CD4-positive, alpha-beta T cell treated with Interleukin-6 for 4 hours (primary cell): Measurements from ENCODE around the gene NKRF.

Experiments
- DNase-seq: peaks from one replicate; pipeline ENCODE4 v3.0.0-alpha.2; 2020; ENCODE audit warnings: mixed read lengths

Gene NKRF

GRCh38 chrX:119605464-119606279, 552 bp downstream of the NKRF start:
- DNase-seq = peak; percentile 54

GRCh38 chrX:119604766-119605463, 1.3 kb downstream of the NKRF start:
- no peak for DNase-seq

GRCh38 chrX:119602701-119603255, 3.4 kb downstream of the NKRF start:
- DNase-seq = no peak

GRCh38 chrX:119589810-119590209, 16.4 kb downstream of the NKRF start:
- DNase-seq = no peak

GRCh38 chrX:119583431-119584059, 22.7 kb downstream of the NKRF start:
- no peak for DNase-seq

- DNase-seq = no peak
Observed at GRCh38 chrX:119579414-119579813, 26.8 kb downstream of the NKRF start.

- DNase-seq = peak; percentile 91
Observed at GRCh38 chrX:119574394-119575266, 31.6 kb downstream of the NKRF start, which contains the start of gene UBE2A. TSS of gene UBE2A (plus strand) at chrX:119574563. CDS start at chrX:119574712, 149 bp downstream.

- DNase-seq = peak; percentile 24
Observed at GRCh38 chrX:119573840-119574393, 32.3 kb downstream of the NKRF start.

GRCh38 chrX:119573222-119573621, 33.0 kb downstream of the NKRF start:
- DNase-seq = no peak

GRCh38 chrX:119570351-119570835, 35.8 kb downstream of the NKRF start:
- no peak for DNase-seq

GRCh38 chrX:119565107-119565663, 41.0 kb downstream of the NKRF start, which contains the start of gene STEEP1:
TSS of gene STEEP1 (minus strand) at chrX:119565409. CDS start at chrX:119565355, 54 bp downstream.
- peak; percentile 87 for DNase-seq

GRCh38 chrX:119552508-119552907, 53.7 kb downstream of the NKRF start:
- no peak for DNase-seq

- DNase-seq = no peak
Observed at GRCh38 chrX:119549327-119550016, 56.8 kb downstream of the NKRF start.

GRCh38 chrX:119541188-119541587, 65.0 kb downstream of the NKRF start:
- DNase-seq = no peak

- DNase-seq = peak; percentile 19
Observed at GRCh38 chrX:119539872-119540271, 66.4 kb downstream of the NKRF start.
